ENCODE results near the gene FOSL2. TPM values are rescaled to one million over a fixed set of nuclear protein-coding genes. Genes with fewer than 3 reads are reported as not detected.

FOSL2 gene
- polyA plus RNA-seq (2013, experiment 1 of 4) = 5.8 TPM
- 6.6 TPM for polyA plus RNA-seq (2013, experiment 2 of 4)
- 4.3 TPM for polyA plus RNA-seq (2013, experiment 3 of 4)
- polyA plus RNA-seq (2013, experiment 4 of 4) = 4.3 TPM

DNA sequence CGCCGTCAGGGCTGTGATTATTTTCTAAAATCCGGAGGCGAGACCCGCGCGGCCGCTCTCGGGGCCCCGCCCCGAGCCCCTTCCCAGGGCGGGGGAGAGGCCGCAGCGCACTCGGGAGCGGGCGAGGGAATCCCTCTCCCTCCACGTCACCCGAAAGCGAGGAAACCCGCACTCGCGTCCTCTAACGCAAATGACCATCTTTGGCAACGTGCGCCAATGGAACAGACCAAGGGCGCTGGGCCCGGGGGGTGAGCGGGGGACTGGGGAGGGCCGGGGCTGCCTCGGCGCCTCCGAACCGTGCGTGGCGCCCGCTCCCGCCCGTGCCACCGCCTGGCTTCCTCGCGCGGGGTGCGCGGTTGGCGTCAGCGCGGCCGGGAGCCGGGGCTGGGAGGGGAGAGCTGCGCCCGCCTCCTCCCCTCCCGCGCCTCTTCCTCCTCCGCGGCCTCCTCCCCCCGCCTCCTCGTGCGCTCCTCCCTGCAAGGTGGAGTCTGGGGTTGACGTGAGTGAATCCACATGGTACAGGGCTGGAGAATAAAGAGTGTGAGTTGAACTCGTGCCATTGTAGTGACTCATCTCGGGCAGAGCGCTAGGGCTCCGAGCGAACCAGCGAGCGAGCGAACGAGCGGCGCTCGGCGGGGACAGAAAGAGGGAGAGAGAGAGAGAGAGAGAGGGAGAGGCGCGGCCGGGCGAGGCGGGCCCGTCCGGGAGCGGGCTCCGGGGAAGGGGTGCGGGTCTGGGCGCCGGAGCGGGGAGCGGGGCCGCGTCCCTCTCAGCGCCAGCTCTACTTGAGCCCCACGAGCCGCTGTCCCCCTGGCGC, at the start of gene FOSL2:
FOSL2 (plus strand) TSS at position 562 of the 817 bp plus-strand sequence. CDS start 863 bp downstream, outside the sequence.
- peaks cover 46% of the 10 kb centered on the region for H3K27me3 ChIP-seq (ENCODE audit: control insufficient read depth, insufficient read depth, low read length, poor library complexity, severe bottlenecking)
- WGBS, 2 experiments = 0 to 1% methylated on average over 89 to 90 of the region's 93 CpGs
- H3K9me3 ChIP-seq (ENCODE audit: control insufficient read depth, low read length) = no peaks in the 10 kb centered on the region
- no peaks in the 10 kb centered on the region for H3K36me3 ChIP-seq (ENCODE audit: control insufficient read depth, insufficient read depth, low read length)
- H3K4me3 ChIP-seq (ENCODE audit: insufficient read depth, low read depth, low read length) = peak within 1 kb of the TSS; percentile 64
- peak within 1 kb of the TSS; percentile 20 for H3K27ac ChIP-seq (ENCODE audit: insufficient read depth, low read depth, low read length, poor library complexity, severe bottlenecking)
- H3K4me1 ChIP-seq (ENCODE audit: control insufficient read depth, insufficient read depth, low read length) = peaks cover 4% of the 10 kb centered on the region

DNA sequence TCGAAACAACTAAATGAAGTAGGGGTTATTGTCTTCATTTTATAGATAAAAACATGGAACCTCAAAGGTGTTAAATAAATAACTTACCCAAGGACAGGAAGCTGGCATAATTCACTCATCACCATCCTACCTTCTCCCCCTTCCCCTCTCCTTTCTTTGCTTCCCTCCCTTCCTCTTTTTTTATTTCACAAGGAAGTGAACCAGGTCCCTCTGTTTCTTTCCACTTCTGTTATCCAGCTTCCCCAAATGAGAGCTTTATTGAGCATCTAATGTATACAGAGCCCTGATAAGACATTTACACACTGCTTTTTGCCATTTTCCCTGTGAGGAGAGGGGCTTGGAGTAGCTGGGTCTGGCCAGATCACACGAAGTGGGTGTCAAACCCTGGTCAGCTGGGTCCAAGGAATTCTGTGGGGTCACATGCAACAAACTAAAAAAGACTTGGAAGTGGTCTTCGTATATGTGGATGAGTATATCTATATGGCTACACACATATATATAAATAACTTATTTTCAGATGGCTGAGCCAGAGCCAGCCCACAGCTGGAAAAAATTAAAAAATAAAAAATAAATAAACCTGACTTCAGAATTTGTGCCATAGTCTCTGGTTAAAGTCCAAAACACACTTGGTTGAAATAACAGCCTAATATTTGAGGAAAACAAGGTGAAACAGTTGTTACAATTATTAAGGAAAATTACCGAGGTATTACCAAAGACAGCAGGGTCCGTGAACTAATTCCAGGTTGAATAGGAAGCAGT, 49.3 kb upstream of the FOSL2 start:
- Histone ChIP-seq H3K27me3 (ENCODE audit: control insufficient read depth, insufficient read depth, low read length, poor library complexity, severe bottlenecking) (no peaks in the 10 kb centered on the region), H3K36me3 (ENCODE audit: control insufficient read depth, insufficient read depth, low read length) (no peaks in the 10 kb centered on the region), H3K27ac (ENCODE audit: insufficient read depth, low read depth, low read length, poor library complexity, severe bottlenecking) (no peak overlapping the region), H3K4me3 (ENCODE audit: insufficient read depth, low read depth, low read length) (no peak overlapping the region), H3K9me3 (ENCODE audit: control insufficient read depth, low read length) (no peaks in the 10 kb centered on the region), H3K4me1 (ENCODE audit: control insufficient read depth, insufficient read depth, low read length) (peaks cover 40% of the 10 kb centered on the region)
- WGBS, 2 experiments = 86% methylated on average over 3 to 4 of the region's 5 CpGs

DNA sequence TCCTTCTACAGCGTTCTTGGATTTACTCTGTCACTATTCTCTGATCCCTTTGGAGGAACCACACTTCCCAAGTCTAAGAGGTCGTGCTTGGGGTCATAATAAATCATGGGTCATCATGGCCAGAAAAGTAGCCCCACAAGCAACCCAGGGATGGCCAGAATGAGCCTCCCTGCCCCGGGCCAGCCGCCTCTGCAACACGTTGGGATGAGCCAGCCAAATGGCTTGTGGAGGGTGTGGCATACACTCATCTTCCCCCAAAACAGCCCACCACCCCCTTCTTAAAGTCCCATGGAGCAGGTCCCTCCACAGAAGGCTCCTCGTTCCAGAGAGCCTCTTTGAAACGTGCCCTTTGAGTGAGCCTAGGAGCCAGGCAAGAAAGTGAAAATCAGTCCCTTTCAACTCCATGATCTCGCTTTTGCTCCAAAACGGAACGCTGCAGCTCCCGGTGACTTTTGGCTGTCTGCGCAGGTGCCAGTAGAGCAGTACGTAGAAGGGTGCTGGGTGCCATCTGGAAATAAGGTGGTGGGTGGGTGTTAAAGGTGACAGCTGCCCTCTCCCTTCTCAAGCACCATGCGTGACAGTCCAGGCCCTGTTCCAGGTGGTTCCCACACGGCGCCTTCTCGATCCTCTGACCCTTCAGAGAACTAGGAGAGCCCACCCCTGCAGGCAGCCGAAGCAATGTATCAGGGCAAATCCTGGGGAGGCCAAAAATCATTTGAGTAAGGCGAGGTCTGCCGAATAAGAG, 48.5 kb upstream of the FOSL2 start:
- Histone ChIP-seq H3K27ac (ENCODE audit: insufficient read depth, low read depth, low read length, poor library complexity, severe bottlenecking) (no peak overlapping the region), H3K27me3 (ENCODE audit: control insufficient read depth, insufficient read depth, low read length, poor library complexity, severe bottlenecking) (no peaks in the 10 kb centered on the region), H3K4me3 (ENCODE audit: insufficient read depth, low read depth, low read length) (no peak overlapping the region), H3K9me3 (ENCODE audit: control insufficient read depth, low read length) (no peaks in the 10 kb centered on the region), H3K4me1 (ENCODE audit: control insufficient read depth, insufficient read depth, low read length) (peaks cover 33% of the 10 kb centered on the region), H3K36me3 (ENCODE audit: control insufficient read depth, insufficient read depth, low read length) (no peaks in the 10 kb centered on the region)
- WGBS, 2 experiments = 90 to 92% methylated on average over 20 of the region's 20 CpGs

DNA sequence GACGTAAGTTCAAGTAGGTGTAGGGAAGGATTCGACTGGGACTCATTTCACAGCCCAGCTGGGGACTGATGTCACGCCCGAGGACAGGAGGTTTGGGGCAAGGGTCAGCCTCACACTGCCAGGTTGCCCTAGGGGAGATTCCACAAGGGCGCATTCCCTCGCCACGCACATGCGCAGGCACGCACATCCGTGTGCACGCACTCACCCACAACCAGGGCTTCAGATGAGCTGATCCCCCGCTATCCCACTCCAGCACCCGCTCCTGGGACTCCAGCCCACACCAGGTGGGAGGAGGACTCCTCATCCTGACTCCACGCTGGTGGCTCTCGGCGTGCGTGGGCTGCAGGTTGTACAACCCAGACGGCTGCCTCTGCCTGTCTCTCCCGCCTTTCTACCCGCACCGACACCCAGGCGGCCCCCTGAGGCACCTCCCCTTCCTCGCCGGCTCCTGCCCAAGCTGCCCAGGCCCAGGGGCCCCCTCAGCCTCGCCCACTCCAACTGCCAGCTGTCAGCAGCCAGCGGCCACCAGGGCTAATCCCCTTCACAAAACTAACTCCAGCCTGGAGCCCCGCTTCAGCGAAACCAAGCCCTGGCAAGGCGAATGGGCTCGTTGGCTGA, 47.8 kb upstream of the FOSL2 start:
- H3K27ac ChIP-seq (ENCODE audit: insufficient read depth, low read depth, low read length, poor library complexity, severe bottlenecking) = no peak overlapping the region
- peaks cover 26% of the 10 kb centered on the region for H3K4me1 ChIP-seq (ENCODE audit: control insufficient read depth, insufficient read depth, low read length)

DNA sequence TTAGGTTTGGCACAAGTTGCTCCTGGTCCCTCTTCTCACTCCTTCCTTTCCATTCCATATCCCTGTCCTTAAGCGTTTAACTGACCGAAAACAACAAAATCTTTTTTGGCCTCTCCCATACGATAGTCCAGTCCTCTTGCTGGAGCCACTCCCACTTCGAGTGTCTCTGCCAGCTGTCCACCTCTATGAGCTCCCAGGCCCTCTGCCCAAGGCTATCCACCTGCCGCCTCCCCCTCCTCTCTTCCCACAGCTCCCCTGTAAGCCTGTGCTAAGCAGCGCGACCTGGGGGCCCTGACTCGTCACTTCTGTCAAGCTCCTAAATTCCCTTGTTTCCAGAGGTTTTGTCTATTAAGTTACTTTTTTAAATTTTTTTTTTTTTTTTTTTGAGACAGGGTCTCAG, 47.0 kb upstream of the FOSL2 start:
- H3K27me3 ChIP-seq (ENCODE audit: control insufficient read depth, insufficient read depth, low read length, poor library complexity, severe bottlenecking) = no peaks in the 10 kb centered on the region
- 89 to 93% methylated on average over 8 of the region's 8 CpGs for WGBS, 2 experiments
- no peak overlapping the region for H3K27ac ChIP-seq (ENCODE audit: insufficient read depth, low read depth, low read length, poor library complexity, severe bottlenecking)
- no peaks in the 10 kb centered on the region for H3K9me3 ChIP-seq (ENCODE audit: control insufficient read depth, low read length)
- H3K36me3 ChIP-seq (ENCODE audit: control insufficient read depth, insufficient read depth, low read length) = no peaks in the 10 kb centered on the region
- peaks cover 21% of the 10 kb centered on the region for H3K4me1 ChIP-seq (ENCODE audit: control insufficient read depth, insufficient read depth, low read length)
- no peak overlapping the region for H3K4me3 ChIP-seq (ENCODE audit: insufficient read depth, low read depth, low read length)

More for the DNA sequence above, 47.8 kb upstream of the FOSL2 start:
- H3K36me3 ChIP-seq (ENCODE audit: control insufficient read depth, insufficient read depth, low read length) = no peaks in the 10 kb centered on the region
- no peaks in the 10 kb centered on the region for H3K27me3 ChIP-seq (ENCODE audit: control insufficient read depth, insufficient read depth, low read length, poor library complexity, severe bottlenecking)
- H3K9me3 ChIP-seq (ENCODE audit: control insufficient read depth, low read length) = no peaks in the 10 kb centered on the region
- no peak overlapping the region for H3K4me3 ChIP-seq (ENCODE audit: insufficient read depth, low read depth, low read length)
- 90 to 91% methylated on average over 30 of the region's 30 CpGs for WGBS, 2 experiments

DNA sequence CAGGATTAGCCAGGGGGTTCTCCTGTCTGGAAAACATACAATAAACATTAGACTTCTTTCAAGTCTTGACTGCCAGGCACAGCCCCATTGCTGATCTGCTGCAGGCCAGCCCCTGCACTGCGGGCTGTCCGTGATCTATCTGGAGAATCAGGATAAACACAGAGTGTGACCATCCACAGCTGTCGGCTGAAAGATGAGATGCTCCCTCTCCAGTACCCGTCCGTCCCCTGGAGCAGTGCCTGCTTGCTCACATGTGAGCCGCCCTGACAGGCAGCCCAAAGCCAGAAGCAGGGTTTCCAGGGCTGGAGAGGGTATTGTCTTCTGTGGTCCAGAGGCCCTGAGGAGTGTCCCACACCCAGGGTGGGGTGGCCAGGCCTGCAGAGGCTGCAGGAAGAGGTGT, 46.1 kb upstream of the FOSL2 start:
- no peak overlapping the region for H3K27ac ChIP-seq (ENCODE audit: insufficient read depth, low read depth, low read length, poor library complexity, severe bottlenecking)
- no peaks in the 10 kb centered on the region for H3K27me3 ChIP-seq (ENCODE audit: control insufficient read depth, insufficient read depth, low read length, poor library complexity, severe bottlenecking)
- H3K36me3 ChIP-seq (ENCODE audit: control insufficient read depth, insufficient read depth, low read length) = no peaks in the 10 kb centered on the region
- peaks cover 20% of the 10 kb centered on the region for H3K4me1 ChIP-seq (ENCODE audit: control insufficient read depth, insufficient read depth, low read length)
- no peaks in the 10 kb centered on the region for H3K9me3 ChIP-seq (ENCODE audit: control insufficient read depth, low read length)
- no peak overlapping the region for H3K4me3 ChIP-seq (ENCODE audit: insufficient read depth, low read depth, low read length)
- WGBS, 2 experiments = 83 to 91% methylated on average over 6 of the region's 6 CpGs

DNA sequence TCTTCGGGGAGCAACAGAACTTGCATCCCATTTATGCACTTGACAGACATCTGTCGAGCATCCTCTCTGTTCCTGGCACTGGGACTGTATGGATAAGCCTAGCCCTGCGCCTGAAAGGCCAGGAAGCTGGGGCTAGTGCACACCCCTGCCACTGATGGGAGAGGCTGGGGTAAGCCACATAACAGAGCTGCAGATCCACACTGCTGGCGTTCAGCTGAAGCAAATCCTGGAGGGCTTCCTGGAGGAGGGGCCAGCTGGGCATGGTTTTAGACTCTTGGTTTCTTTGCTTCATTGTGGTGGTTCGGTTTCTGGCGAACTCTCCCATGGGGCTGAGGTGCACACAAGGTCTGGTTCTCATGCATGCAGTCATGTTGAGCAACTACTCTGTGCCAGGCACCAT, 45.5 kb upstream of the FOSL2 start:
- Histone ChIP-seq H3K9me3 (ENCODE audit: control insufficient read depth, low read length) (no peaks in the 10 kb centered on the region), H3K27ac (ENCODE audit: insufficient read depth, low read depth, low read length, poor library complexity, severe bottlenecking) (no peak overlapping the region), H3K36me3 (ENCODE audit: control insufficient read depth, insufficient read depth, low read length) (no peaks in the 10 kb centered on the region), H3K4me3 (ENCODE audit: insufficient read depth, low read depth, low read length) (no peak overlapping the region), H3K4me1 (ENCODE audit: control insufficient read depth, insufficient read depth, low read length) (peaks cover 20% of the 10 kb centered on the region), H3K27me3 (ENCODE audit: control insufficient read depth, insufficient read depth, low read length, poor library complexity, severe bottlenecking) (no peaks in the 10 kb centered on the region)
- 94 to 95% methylated on average over 6 of the region's 6 CpGs for WGBS, 2 experiments

DNA sequence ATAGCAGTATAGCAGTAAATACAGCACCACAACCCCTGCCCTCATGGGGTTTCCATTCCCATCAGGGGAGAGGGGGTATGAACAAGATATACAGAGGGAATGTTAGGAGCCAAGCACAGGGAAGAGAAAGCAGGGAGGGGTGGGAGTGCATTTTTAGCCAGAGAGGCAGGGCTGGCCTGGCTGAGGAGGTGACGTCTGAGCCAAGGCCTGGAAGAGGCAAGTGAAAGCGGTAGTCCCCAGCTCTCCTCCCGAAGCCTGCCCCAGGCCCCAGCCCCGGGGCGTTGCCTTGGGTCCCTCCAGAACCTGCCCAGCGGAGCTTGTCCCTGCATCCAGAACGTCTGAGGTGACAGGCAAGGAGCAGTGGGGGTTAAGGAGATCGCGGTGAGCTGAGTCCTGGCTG, 45.1 kb upstream of the FOSL2 start:
- Histone ChIP-seq H3K9me3 (ENCODE audit: control insufficient read depth, low read length) (no peaks in the 10 kb centered on the region), H3K36me3 (ENCODE audit: control insufficient read depth, insufficient read depth, low read length) (no peaks in the 10 kb centered on the region)
- 92 to 93% methylated on average over 9 of the region's 9 CpGs for WGBS, 2 experiments

GRCh38 chr2:28348149-28348567, 44.5 kb upstream of the FOSL2 start:
- H3K4me1 ChIP-seq (ENCODE audit: control insufficient read depth, insufficient read depth, low read length) = peaks cover 20% of the 10 kb centered on the region
- no peaks in the 10 kb centered on the region for H3K36me3 ChIP-seq (ENCODE audit: control insufficient read depth, insufficient read depth, low read length)
- H3K27me3 ChIP-seq (ENCODE audit: control insufficient read depth, insufficient read depth, low read length, poor library complexity, severe bottlenecking) = no peaks in the 10 kb centered on the region
- no peak overlapping the region for H3K4me3 ChIP-seq (ENCODE audit: insufficient read depth, low read depth, low read length)
- H3K9me3 ChIP-seq (ENCODE audit: control insufficient read depth, low read length) = no peaks in the 10 kb centered on the region
- WGBS, 2 experiments = 87 to 88% methylated on average over 10 of the region's 10 CpGs
- no peak overlapping the region for H3K27ac ChIP-seq (ENCODE audit: insufficient read depth, low read depth, low read length, poor library complexity, severe bottlenecking)

More for the DNA sequence above, 45.1 kb upstream of the FOSL2 start:
- no peaks in the 10 kb centered on the region for H3K27me3 ChIP-seq (ENCODE audit: control insufficient read depth, insufficient read depth, low read length, poor library complexity, severe bottlenecking)
- peaks cover 20% of the 10 kb centered on the region for H3K4me1 ChIP-seq (ENCODE audit: control insufficient read depth, insufficient read depth, low read length)
- no peak overlapping the region for H3K27ac ChIP-seq (ENCODE audit: insufficient read depth, low read depth, low read length, poor library complexity, severe bottlenecking)
- no peak overlapping the region for H3K4me3 ChIP-seq (ENCODE audit: insufficient read depth, low read depth, low read length)

Data from ectodermal cell (in vitro differentiated cells).